DOHH2 (cell line): Measurements from ENCODE around the gene SDHB.

Experiments
- CTCF ChIP-seq: fragments of 200-600 bp; sonication (generic); IDR thresholded peaks from one replicate; pipeline ENCODE4 v1.5.1; 2014; ENCODE audit warnings: antibody characterized with exemption, mild to moderate bottlenecking, low read depth, low read length; ENCODE audit not compliant: poor library complexity, severe bottlenecking
- EZH2phosphoT487 ChIP-seq: fragments of 200-600 bp; sonication (generic); IDR thresholded peaks from 2 replicates; pipeline ENCODE4 v1.6.1; 2017; ENCODE audit warnings: borderline replicate concordance, mild to moderate bottlenecking, antibody characterized with exemption, low read length, moderate library complexity, mixed read lengths

GRCh38 chr1:17024721-17025120 is 29.1 kb downstream of the SDHB start:
- TF ChIP-seq CTCF (no peak), EZH2phosphoT487 (no peak)
